Stimulated activated CD8-positive, alpha-beta memory T cell treated with anti-CD3 and anti-CD28 coated beads, Interleukin-7, amount 100 ng/mL, for 4 hours (primary cell): Measurements from ENCODE around the gene EFCAB8.
A peak's percentile ranks its signal among the peaks of the same experiment; 100 is the strongest.
"Not testable (repeated sequence)": the region's sequence is repeated elsewhere in the genome, so short reads cannot be mapped to it uniquely, and the experiment has no call there.

ENCODE experiments used
- DNase-seq, 2 donors: peaks; one replicate each; pipeline ENCODE4 v3.0.0-alpha.2; 2020; ENCODE audit warnings: low read depth in 2 of 2

EFCAB8 gene

GRCh38 chr20:32972181-32973076 is 113.7 kb downstream of the EFCAB8 start:
- peak; percentile 75 to 80 for DNase-seq

- DNase-seq, result no peak
Measured at GRCh38 chr20:32973077-32973717, 114.5 kb downstream of the EFCAB8 start.

- DNase-seq, result not testable (repeated sequence)
Measured at GRCh38 chr20:32974204-32975064, 115.7 kb downstream of the EFCAB8 start.

- DNase-seq, result not testable (repeated sequence)
Measured at GRCh38 chr20:32975121-32975520, 116.4 kb downstream of the EFCAB8 start.

GRCh38 chr20:32975698-32976674 is 117.3 kb downstream of the EFCAB8 start:
- DNase-seq, result no peak

GRCh38 chr20:32976746-32977145 is 118.0 kb downstream of the EFCAB8 start:
- no peak for DNase-seq

GRCh38 chr20:32977281-32978008 is 118.7 kb downstream of the EFCAB8 start:
- DNase-seq, result no peak

- no peak for DNase-seq
Measured at GRCh38 chr20:32978009-32978335, 119.2 kb downstream of the EFCAB8 start.

GRCh38 chr20:32979201-32979998 is 120.7 kb downstream of the EFCAB8 start:
- no peak for DNase-seq

- no peak for DNase-seq
Measured at GRCh38 chr20:32980131-32980941, 121.6 kb downstream of the EFCAB8 start.

- no peak for DNase-seq
Measured at GRCh38 chr20:32980990-32981389, 122.3 kb downstream of the EFCAB8 start.

- no peak for DNase-seq
Measured at GRCh38 chr20:32982617-32983458, 124.1 kb downstream of the EFCAB8 start.

GRCh38 chr20:32983459-32984112 is 124.9 kb downstream of the EFCAB8 start:
- no peak for DNase-seq

GRCh38 chr20:32984196-32984595 is 125.5 kb downstream of the EFCAB8 start:
- no peak for DNase-seq

- no peak for DNase-seq
Measured at GRCh38 chr20:32984631-32985354, 126.1 kb downstream of the EFCAB8 start.

- DNase-seq, result no peak
Measured at GRCh38 chr20:32985596-32985995, 126.9 kb downstream of the EFCAB8 start.
